H1 (cell line): ENCODE results near the gene ATG2B. TPM values are rescaled to one million over a fixed set of nuclear protein-coding genes. Genes with fewer than 3 reads are reported as not detected.
A peak's percentile ranks its signal among the peaks of the same experiment; 100 is the strongest.

Source experiments
- CTCF ChIA-PET: fragments of 300-600 bp; sonication (Branson Sonifier 250); formaldehyde crosslinking; loops from one replicate; lab custom pipeline; 2021; ENCODE audit not compliant: partially characterized antibody; lab: Charles Lee
- POLR2A ChIA-PET: fragments of 300-600 bp; sonication (Branson Sonifier 250); formaldehyde crosslinking; loops from one replicate; lab custom pipeline; 2021; ENCODE audit warnings: inconsistent platforms; ENCODE audit not compliant: partially characterized antibody; lab: Charles Lee
- DNase-seq, 2 experiments: peaks; one replicate each; pipeline versions ENCODE4 v3.0.0 to v3.0.0-alpha.2; 2010 to 2022; ENCODE audit warnings: low spot score in 2 of 2, low read depth in 1 of 2, mixed read lengths in 1 of 2
- FAIRE-seq: peaks from 2 replicates; lab custom pipeline; 2011; peaks lifted over from hg19 to GRCh38; lab: Jason Lieb, UNC
- H2AFZ ChIP-seq: 2 replicates; pipeline ENCODE4 v1.8.1; 2012; ENCODE audit warnings: low read length, inconsistent platforms
- H2AK5ac ChIP-seq: 2 replicates; pipeline ENCODE4 v1.6.1; 2013; ENCODE audit warnings: low read depth, low read length
- H2BK120ac ChIP-seq: replicated peaks from 2 replicates; pipeline ENCODE3; 2013; ENCODE audit warnings: low read depth, low read length, inconsistent platforms
- H2BK12ac ChIP-seq: 2 replicates; pipeline ENCODE4 v1.6.1; 2013; ENCODE audit warnings: low read depth, low read length
- H2BK15ac ChIP-seq: 2 replicates; pipeline ENCODE4 v1.6.1; 2013; ENCODE audit warnings: low read length
- H2BK20ac ChIP-seq: 2 replicates; pipeline ENCODE4 v1.6.1; 2013; ENCODE audit warnings: low read length
- H2BK5ac ChIP-seq: 2 replicates; pipeline ENCODE4 v1.6.1; 2013; ENCODE audit warnings: low read depth, low read length
- H3K14ac ChIP-seq: 2 replicates; pipeline ENCODE4 v1.6.1; 2013; ENCODE audit warnings: inconsistent platforms; ENCODE audit not compliant: insufficient read length
- H3K18ac ChIP-seq: 2 replicates; pipeline ENCODE4 v1.6.1; 2013; ENCODE audit warnings: low read length; ENCODE audit errors: extremely low read depth
- H3K23ac ChIP-seq: 2 replicates; pipeline ENCODE4 v1.6.1; 2013; ENCODE audit warnings: inconsistent platforms; ENCODE audit not compliant: insufficient read length
- H3K23me2 ChIP-seq: 2 replicates; pipeline ENCODE4 v1.6.1; 2013; ENCODE audit warnings: low read depth, low read length
- H3K27ac ChIP-seq: 2 replicates; pipeline ENCODE4 v1.6.1; 2011; ENCODE audit warnings: low read depth, low read length, inconsistent platforms
- H3K27me3 ChIP-seq, 4 experiments: replicated peaks in 1 of 4; 1 replicate in 1 of 4; 2 replicates in 3 of 4; pipeline versions ENCODE4 v1.6.1 to v1.8.1; 2011 to 2013; ENCODE audit warnings: low read length in 3 of 4, mild to moderate bottlenecking in 3 of 4, inconsistent platforms in 2 of 4, mixed read lengths in 2 of 4, moderate library complexity in 1 of 4; ENCODE audit not compliant: control insufficient read depth in 3 of 4, insufficient read depth in 3 of 4; ENCODE audit errors: extremely low read depth in 1 of 4
- H3K36me3 ChIP-seq, 4 experiments: 2 replicates each; pipeline versions ENCODE4 v1.6.1 to v1.8.1; 2011 to 2013; ENCODE audit warnings: mild to moderate bottlenecking in 4 of 4, low read length in 3 of 4, moderate library complexity in 2 of 4, control low read depth in 1 of 4, inconsistent platforms in 1 of 4; ENCODE audit not compliant: insufficient read depth in 4 of 4, control insufficient read depth in 2 of 4
- H3K4ac ChIP-seq: replicated peaks from 2 replicates; pipeline ENCODE3; 2013; ENCODE audit warnings: low read length, low read depth, mixed read lengths, inconsistent platforms; ENCODE audit not compliant: insufficient read length
- H3K4me1 ChIP-seq, 4 experiments: replicated peaks in 1 of 4; 1 replicate in 1 of 4; 2 replicates in 3 of 4; pipeline versions ENCODE4 v1.6.1 to v1.8.1; 2011 to 2013; ENCODE audit warnings: low read length in 3 of 4, inconsistent platforms in 2 of 4, mixed read lengths in 1 of 4; ENCODE audit not compliant: insufficient read depth in 4 of 4, control insufficient read depth in 3 of 4
- H3K4me2 ChIP-seq, 2 experiments: 2 replicates each; pipeline versions ENCODE4 v1.6.1 to v1.8.1; 2011 to 2013; ENCODE audit warnings: low read depth in 2 of 2, low read length in 2 of 2, control low read depth in 1 of 2, inconsistent platforms in 1 of 2, mild to moderate bottlenecking in 1 of 2; ENCODE audit not compliant: insufficient read depth in 1 of 2
- H3K4me3 ChIP-seq, 4 experiments: fragments of 200-600, 300-600 bp in 1 of 4; sonication (generic), shearing (Covaris generic), sonication (Bioruptor Twin) in 1 of 4; 2 replicates each; pipeline versions ENCODE4 v1.5.1 to v1.8.1; 2011 to 2016; ENCODE audit warnings: low read length in 4 of 4, low read depth in 3 of 4, control low read depth in 2 of 4, inconsistent platforms in 2 of 4, mild to moderate bottlenecking in 2 of 4, mixed read lengths in 1 of 4, moderate library complexity in 1 of 4; ENCODE audit not compliant: insufficient read depth in 2 of 4; ENCODE audit errors: extremely low read depth in 1 of 4
- H3K56ac ChIP-seq: replicated peaks from 2 replicates; pipeline ENCODE3; 2013; ENCODE audit warnings: low read depth, mild to moderate bottlenecking, mixed read lengths, low read length, inconsistent platforms; ENCODE audit not compliant: insufficient read length
- H3K79me1 ChIP-seq: 2 replicates; pipeline ENCODE4 v1.6.1; 2013; ENCODE audit warnings: low read depth, low read length, control low read depth
- H3K79me2 ChIP-seq, 2 experiments: 2 replicates each; pipeline versions ENCODE4 v1.6.1 to v1.8.1; 2012 to 2013; ENCODE audit warnings: low read length in 2 of 2, mild to moderate bottlenecking in 2 of 2, inconsistent platforms in 1 of 2; ENCODE audit not compliant: insufficient read depth in 2 of 2, control insufficient read depth in 1 of 2
- H3K9ac ChIP-seq, 4 experiments: replicated peaks in 1 of 4; 1 replicate in 1 of 4; 2 replicates in 3 of 4; pipeline versions ENCODE4 v1.6.1 to v1.8.1; 2011 to 2013; ENCODE audit warnings: low read depth in 3 of 4, low read length in 3 of 4, control low read depth in 2 of 4, mild to moderate bottlenecking in 2 of 4, moderate library complexity in 2 of 4, inconsistent platforms in 1 of 4; ENCODE audit errors: extremely low read depth in 1 of 4
- H3K9me3 ChIP-seq, 2 experiments: 2 replicates each; pipeline versions ENCODE4 v1.6.1 to v1.8.1; 2012 to 2013; ENCODE audit warnings: mild to moderate bottlenecking in 2 of 2, moderate library complexity in 2 of 2, control low read depth in 1 of 2, inconsistent platforms in 1 of 2, low read depth in 1 of 2, low read length in 1 of 2, mixed read lengths in 1 of 2; ENCODE audit not compliant: insufficient read depth in 2 of 2
- H4K20me1 ChIP-seq, 2 experiments: replicated peaks in 1 of 2; 2 replicates each; pipeline versions ENCODE3 to v1.8.1; 2011 to 2013; ENCODE audit warnings: inconsistent platforms in 2 of 2, low read length in 2 of 2, mild to moderate bottlenecking in 1 of 2; ENCODE audit not compliant: insufficient read depth in 2 of 2, control insufficient read depth in 1 of 2
- H4K5ac ChIP-seq: 2 replicates; pipeline ENCODE4 v1.6.1; 2013; ENCODE audit warnings: low read length, low read depth, mixed read lengths, inconsistent platforms; ENCODE audit not compliant: insufficient read length
- H4K8ac ChIP-seq: 2 replicates; pipeline ENCODE4 v1.8.0; 2013; ENCODE audit warnings: mild to moderate bottlenecking, moderate library complexity, low read length, inconsistent platforms; ENCODE audit not compliant: insufficient read depth; ENCODE audit errors: extremely low read depth
- H4K91ac ChIP-seq: replicated peaks from 2 replicates; pipeline ENCODE3; 2013; ENCODE audit warnings: low read length, mixed read lengths, inconsistent platforms; ENCODE audit not compliant: insufficient read length
- MAFK ChIP-seq: IDR thresholded peaks from 2 replicates; pipeline ENCODE4 v1.6.1; 2012; ENCODE audit warnings: low read depth, mild to moderate bottlenecking, improper control_type of control experiment, low read length
- TEAD4 ChIP-seq: IDR thresholded peaks from 2 replicates; pipeline ENCODE4 v1.6.1; 2012; ENCODE audit warnings: low read depth, low read length, inconsistent platforms, mixed read lengths
- WGBS, 2 experiments: shearing (Covaris generic) in 1 of 2; methylation state at CpG; one replicate each; pipeline versions ENCODE4 v1.1.6 to v1.1.7; 2013 to 2015; ENCODE audit warnings: low lambda C conversion rate in 2 of 2, mixed read lengths in 2 of 2, inconsistent platforms in 1 of 2, low coverage in 1 of 2, missing lambda C conversion rate in 1 of 2; ENCODE audit not compliant: insufficient replicate concordance in 2 of 2, insufficient coverage in 1 of 2, insufficient read length in 1 of 2; ENCODE audit errors: extremely low coverage in 1 of 2, missing lambda C conversion rate in 1 of 2; 5-methylcytosine and 5-hydroxymethylcytosine counted together
- polyA plus RNA-seq, 7 experiments: library from polyadenylated mRNA; depleted of rRNA in 3 of 7; stranded (reverse) in 5 of 7; unstranded in 2 of 7; fragments of >200 nt in 5 of 7; fragments of 200-250 nt in 2 of 7; gene quantifications; 1 replicate in 5 of 7; 2 replicates in 1 of 7; 4 replicates in 1 of 7; pipeline versions ENCODE4 v1.2.1 to v1.2.3, GENCODE V29; 2011 to 2013; ENCODE audit warnings: missing spikeins in 2 of 7, mixed read lengths in 2 of 7
- total RNA-seq: library from RNA; stranded (reverse); fragmentation: NEBNext Ultra II Directional; extraction: Animal tissue kit (Norgen Biotek cat#: 25700); gene quantifications from 2 replicates; pipeline ENCODE4 v1.2.1, GENCODE V29; 2021
- TF ChIP-seq, protein P1 (sequence below): IDR thresholded peaks from 2 replicates; pipeline ENCODE4 v1.6.1; 2012; ENCODE audit warnings: low read length, inconsistent platforms
- TF ChIP-seq, protein P2 (sequence below), 3 experiments: IDR thresholded peaks; 1 replicate in 2 of 3; 2 replicates in 1 of 3; pipeline versions ENCODE4 v1.5.1 to v1.6.1; 2011; ENCODE audit warnings: low read length in 3 of 3, mild to moderate bottlenecking in 3 of 3, inconsistent platforms in 2 of 3, low read depth in 1 of 3, moderate library complexity in 1 of 3; ENCODE audit not compliant: insufficient read depth in 1 of 3; ENCODE audit errors: control extremely low read depth in 1 of 3

ATG2B gene
- total and polyA plus RNA-seq, 2 of the 8 experiments (the other 6 are each of a cell fraction or from before 2014, with no cell fraction given) = 4.6 to 14.4 TPM

DNA sequence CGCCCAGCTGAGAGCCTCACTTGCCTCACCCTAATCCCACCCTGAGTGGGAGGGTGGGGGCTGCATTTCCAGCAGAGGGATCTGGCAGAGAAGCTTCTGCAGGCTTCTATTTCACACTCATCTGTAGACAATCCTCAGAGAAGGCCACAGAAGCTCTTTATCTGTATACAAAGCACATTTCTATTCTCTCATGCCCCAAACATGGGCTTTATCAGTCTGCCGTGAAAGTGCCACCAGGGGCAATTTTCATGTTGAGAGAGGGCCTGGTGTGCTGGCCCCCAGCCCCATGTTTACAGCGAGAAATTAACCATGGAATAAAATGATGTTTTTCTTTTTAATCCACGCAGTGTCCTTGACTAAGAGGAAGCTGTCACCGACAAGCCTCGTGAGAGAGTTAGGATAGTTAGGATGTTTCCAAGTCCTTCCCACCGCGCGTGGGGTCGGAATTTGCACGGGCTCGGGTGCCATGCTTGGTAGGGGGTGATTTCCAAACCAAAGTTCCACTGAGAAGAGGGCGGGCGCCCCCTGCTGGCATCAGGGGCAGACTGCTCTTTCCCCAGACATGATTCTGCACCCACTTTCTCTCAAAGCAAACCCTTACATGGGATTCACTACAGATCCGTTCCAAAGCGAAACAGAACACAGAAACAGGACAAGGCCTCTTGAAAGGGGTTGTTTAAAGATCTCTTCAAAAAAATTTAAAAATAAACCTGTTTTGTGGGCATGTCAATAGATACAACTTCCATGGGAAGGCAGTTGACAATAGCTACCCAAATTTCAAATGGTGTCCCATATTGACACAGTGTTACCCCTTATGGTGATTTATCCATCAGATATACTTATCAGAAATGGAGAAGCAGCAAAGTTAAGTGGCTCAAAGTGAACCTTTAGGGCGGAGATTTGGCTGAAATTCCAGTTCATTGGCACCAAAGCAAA is 87.7 kb downstream of the ATG2B start:
- POLR2A ChIA-PET = no interaction called here
- TF ChIP-seq, protein P1, sequence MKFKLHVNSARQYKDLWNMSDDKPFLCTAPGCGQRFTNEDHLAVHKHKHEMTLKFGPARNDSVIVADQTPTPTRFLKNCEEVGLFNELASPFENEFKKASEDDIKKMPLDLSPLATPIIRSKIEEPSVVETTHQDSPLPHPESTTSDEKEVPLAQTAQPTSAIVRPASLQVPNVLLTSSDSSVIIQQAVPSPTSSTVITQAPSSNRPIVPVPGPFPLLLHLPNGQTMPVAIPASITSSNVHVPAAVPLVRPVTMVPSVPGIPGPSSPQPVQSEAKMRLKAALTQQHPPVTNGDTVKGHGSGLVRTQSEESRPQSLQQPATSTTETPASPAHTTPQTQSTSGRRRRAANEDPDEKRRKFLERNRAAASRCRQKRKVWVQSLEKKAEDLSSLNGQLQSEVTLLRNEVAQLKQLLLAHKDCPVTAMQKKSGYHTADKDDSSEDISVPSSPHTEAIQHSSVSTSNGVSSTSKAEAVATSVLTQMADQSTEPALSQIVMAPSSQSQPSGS = no peak
- TF ChIP-seq TEAD4 (0 out of 2 replicates have a peak, but pooled peaks have one; percentile 5), MAFK (no peak)
- TF ChIP-seq, protein P2, sequence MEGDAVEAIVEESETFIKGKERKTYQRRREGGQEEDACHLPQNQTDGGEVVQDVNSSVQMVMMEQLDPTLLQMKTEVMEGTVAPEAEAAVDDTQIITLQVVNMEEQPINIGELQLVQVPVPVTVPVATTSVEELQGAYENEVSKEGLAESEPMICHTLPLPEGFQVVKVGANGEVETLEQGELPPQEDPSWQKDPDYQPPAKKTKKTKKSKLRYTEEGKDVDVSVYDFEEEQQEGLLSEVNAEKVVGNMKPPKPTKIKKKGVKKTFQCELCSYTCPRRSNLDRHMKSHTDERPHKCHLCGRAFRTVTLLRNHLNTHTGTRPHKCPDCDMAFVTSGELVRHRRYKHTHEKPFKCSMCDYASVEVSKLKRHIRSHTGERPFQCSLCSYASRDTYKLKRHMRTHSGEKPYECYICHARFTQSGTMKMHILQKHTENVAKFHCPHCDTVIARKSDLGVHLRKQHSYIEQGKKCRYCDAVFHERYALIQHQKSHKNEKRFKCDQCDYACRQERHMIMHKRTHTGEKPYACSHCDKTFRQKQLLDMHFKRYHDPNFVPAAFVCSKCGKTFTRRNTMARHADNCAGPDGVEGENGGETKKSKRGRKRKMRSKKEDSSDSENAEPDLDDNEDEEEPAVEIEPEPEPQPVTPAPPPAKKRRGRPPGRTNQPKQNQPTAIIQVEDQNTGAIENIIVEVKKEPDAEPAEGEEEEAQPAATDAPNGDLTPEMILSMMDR (IDR thresholded peaks at IDR 0.05; ENCODE audit: control extremely low read depth in 1 of 3, insufficient read depth in 1 of 3, low read depth in 1 of 3, low read length in 3 of 3) = peak; percentile 91 to 93 (median 93)

More for the DNA sequence above, 87.7 kb downstream of the ATG2B start:
- no peak overlapping the region for H3K14ac ChIP-seq
- H2BK15ac ChIP-seq = no peak overlapping the region
- H4K91ac ChIP-seq = no peak overlapping the region
- H2BK5ac ChIP-seq = no peak overlapping the region
- no peak overlapping the region for H3K18ac ChIP-seq
- no peak overlapping the region for H3K4me3 ChIP-seq
- H3K9me3 ChIP-seq = peaks cover 4 to 10% of the 10 kb centered on the region in 2 experiments; a peak in 3 of 4 replicates
- H4K8ac ChIP-seq = no peak overlapping the region
- H2AFZ ChIP-seq = no peak overlapping the region
- H2BK120ac ChIP-seq = no peak overlapping the region
- H3K23me2 ChIP-seq = no peaks in the 10 kb centered on the region
- no peak overlapping the region for H2BK12ac ChIP-seq
- 33% methylated on average over 17 of the region's 17 CpGs; no CpG with 5 or more reads in 1 of the 2 experiments for WGBS, 2 experiments
- FAIRE-seq (peak; percentile 24), DNase-seq (peak in 1 of 2 experiments; percentile 92)
- H3K4me2 ChIP-seq = no peak overlapping the region; a peak in 1 of 4 replicates
- H2AK5ac ChIP-seq = no peak overlapping the region
- no peaks in the 10 kb centered on the region for H3K79me1 ChIP-seq
- CTCF ChIA-PET = interaction anchor here (0.6 to 12.6 kb wide), 44 partner anchors 10 to 833 kb away, joined by 3 to 268 read pairs (median 4); partner anchors contain the start of gene BDKRB1
- H3K79me2 ChIP-seq = no peaks in the 10 kb centered on the region
- H3K4ac ChIP-seq = no peak overlapping the region
- peaks cover 0 to 6% (median 2%) of the 10 kb centered on the region in 4 experiments; a peak in 2 of 7 replicates for H3K4me1 ChIP-seq
- no peak overlapping the region for H2BK20ac ChIP-seq
- no peaks in the 10 kb centered on the region for H4K20me1 ChIP-seq
- no peak overlapping the region for H3K56ac ChIP-seq
- no peak overlapping the region for H3K27ac ChIP-seq
- no peak overlapping the region for H3K9ac ChIP-seq
- H4K5ac ChIP-seq = no peak overlapping the region
- no peaks in the 10 kb centered on the region for H3K27me3 ChIP-seq
- H3K36me3 ChIP-seq = no peaks in the 10 kb centered on the region; a peak in 2 of 8 replicates
- no peak overlapping the region for H3K23ac ChIP-seq
